SK-N-MC (cell line): ENCODE measurements around the gene ZNF618.

Source experiments
- DNase-seq: peaks from one replicate; pipeline ENCODE4 v3.0.0-alpha.2; 2011; ENCODE audit warnings: low read depth, low spot score
- H3K27ac ChIP-seq: fragments of 200-600 bp; sonication (generic); 2 replicates; pipeline ENCODE4 v1.5.1; 2016; ENCODE audit warnings: mixed run types
- H3K36me3 ChIP-seq: fragments of 200-600 bp; sonication (generic); 2 replicates; pipeline ENCODE4 v1.6.1; 2017; ENCODE audit warnings: antibody characterized with exemption, low read length, mixed read lengths; ENCODE audit not compliant: insufficient read depth
- H3K4me3 ChIP-seq: fragments of 200-600 bp; sonication (generic); 2 replicates; pipeline ENCODE4 v1.5.1; 2016
- H3K9ac ChIP-seq: fragments of 200-600 bp; sonication (generic); 2 replicates; pipeline ENCODE4 v1.8.0; 2017; ENCODE audit warnings: mixed run types, mixed read lengths; ENCODE audit not compliant: insufficient read length
- H3K9me3 ChIP-seq: fragments of 200-600 bp; sonication (generic); 2 replicates; pipeline ENCODE4 v1.6.1; 2017; ENCODE audit warnings: low read depth, mild to moderate bottlenecking, antibody characterized with exemption, low read length, moderate library complexity, mixed read lengths
- EZH2 ChIP-seq: fragments of 200-600 bp; sonication (generic); IDR thresholded peaks from one replicate; pipeline ENCODE4 v1.6.1; 2017; ENCODE audit warnings: antibody characterized with exemption
- FOXP2 ChIP-seq: optimal IDR thresholded peaks from 2 replicates; pipeline ENCODE3; 2011; ENCODE audit warnings: mild to moderate bottlenecking, moderate library complexity; ENCODE audit not compliant: insufficient read depth; ENCODE audit errors: extremely low read length, control extremely low read depth
- POLR2AphosphoS5 ChIP-seq: IDR thresholded peaks from 2 replicates; pipeline ENCODE4 v1.6.1; 2012; ENCODE audit warnings: mild to moderate bottlenecking, low read depth, low read length, borderline replicate concordance

ZNF618 gene

DNA sequence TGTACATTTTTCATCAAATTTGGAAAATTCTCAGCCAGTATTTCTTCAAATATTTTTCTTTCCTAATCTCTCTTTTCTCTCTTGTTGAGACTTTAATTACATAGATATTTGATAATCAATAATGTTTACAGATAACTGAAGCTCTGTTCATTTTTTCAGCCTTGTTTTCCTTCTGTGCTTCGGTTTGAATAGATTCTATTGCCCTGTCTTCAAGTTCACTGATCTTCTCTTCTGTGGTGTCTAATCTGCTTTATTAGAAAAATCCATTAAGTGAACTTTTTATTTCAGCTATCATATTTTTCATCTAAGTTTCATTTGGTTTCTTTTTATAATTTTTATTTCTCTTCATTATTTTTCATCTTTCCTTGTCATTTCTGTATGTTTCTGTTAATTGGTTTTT is 147.9 kb downstream of the ZNF618 start:
- Histone ChIP-seq H3K9ac (no peak overlapping the region), H3K36me3 (peaks cover 26% of the 10 kb centered on the region; the same call in 1 of the 2 replicates), H3K4me3 (no peak overlapping the region), H3K9me3 (peaks cover 7% of the 10 kb centered on the region; the same call in 1 of the 2 replicates), H3K27ac (no peak overlapping the region)
- DNase-seq: no peak
- TF ChIP-seq POLR2AphosphoS5 (no peak), FOXP2 (no peak), EZH2 (no peak)

DNA sequence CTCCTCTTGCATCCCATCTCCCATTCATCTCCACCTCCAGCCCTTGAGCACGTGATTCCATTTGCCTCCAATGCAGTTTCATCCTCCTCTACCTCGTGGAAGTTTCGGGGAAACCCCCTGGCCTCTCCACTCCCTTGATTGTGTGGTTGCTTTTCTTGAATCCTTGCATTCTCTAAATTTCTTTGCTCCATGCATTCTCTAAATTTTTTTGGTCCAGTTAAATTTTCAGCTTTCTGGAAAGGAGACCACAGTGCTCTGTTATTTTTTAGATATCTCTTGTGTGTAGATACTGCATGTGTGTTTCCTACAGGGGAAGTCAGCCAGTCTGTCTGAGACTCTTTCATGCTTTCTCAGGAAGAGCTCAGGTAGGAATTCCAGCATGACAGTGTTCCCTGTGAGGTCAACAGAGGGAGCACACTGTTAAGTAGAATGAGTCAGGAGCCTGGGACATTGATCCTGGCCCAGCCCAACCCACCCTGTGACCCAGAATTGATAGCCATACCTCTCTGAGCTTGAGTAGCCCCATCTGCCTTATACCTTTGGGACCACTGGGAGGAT is 149.2 kb downstream of the ZNF618 start:
- peaks cover 24% of the 10 kb centered on the region; the same call in 1 of the 2 replicates for H3K36me3 ChIP-seq
- no peak overlapping the region for H3K9ac ChIP-seq
- no peak overlapping the region for H3K27ac ChIP-seq
- H3K4me3 ChIP-seq: no peak overlapping the region
- TF ChIP-seq FOXP2: no peak
- no peak for TF ChIP-seq EZH2
- no peak for TF ChIP-seq POLR2AphosphoS5
- no peak for DNase-seq
- peaks cover 7% of the 10 kb centered on the region; the same call in 1 of the 2 replicates for H3K9me3 ChIP-seq

DNA sequence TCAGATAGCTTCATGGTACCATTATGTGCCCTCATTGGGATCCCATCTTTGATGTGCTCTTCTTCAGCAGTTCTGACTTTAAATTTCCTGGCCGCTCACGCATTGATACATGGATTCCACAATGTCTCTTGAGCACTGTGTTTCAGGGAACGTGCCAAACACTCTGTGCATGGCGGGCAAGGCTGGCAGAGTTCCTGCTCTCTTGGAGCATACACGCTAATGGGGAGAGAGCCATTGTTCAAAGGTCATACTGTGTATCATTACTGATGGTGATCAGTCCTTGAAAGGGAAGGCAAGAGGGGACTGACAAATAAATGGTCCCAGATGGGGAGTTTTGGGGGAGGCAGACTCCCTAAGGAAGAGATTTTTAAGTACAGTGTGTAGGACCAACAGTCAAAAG is 149.7 kb downstream of the ZNF618 start:
- H3K4me3 ChIP-seq: no peak overlapping the region
- no peak for DNase-seq
- H3K36me3 ChIP-seq: peaks cover 24% of the 10 kb centered on the region; the same call in 1 of the 2 replicates
- no peak overlapping the region for H3K9ac ChIP-seq
- peaks cover 7% of the 10 kb centered on the region; the same call in 1 of the 2 replicates for H3K9me3 ChIP-seq
- no peak overlapping the region for H3K27ac ChIP-seq
- TF ChIP-seq EZH2: no peak
- no peak for TF ChIP-seq FOXP2
- TF ChIP-seq POLR2AphosphoS5: no peak

DNA sequence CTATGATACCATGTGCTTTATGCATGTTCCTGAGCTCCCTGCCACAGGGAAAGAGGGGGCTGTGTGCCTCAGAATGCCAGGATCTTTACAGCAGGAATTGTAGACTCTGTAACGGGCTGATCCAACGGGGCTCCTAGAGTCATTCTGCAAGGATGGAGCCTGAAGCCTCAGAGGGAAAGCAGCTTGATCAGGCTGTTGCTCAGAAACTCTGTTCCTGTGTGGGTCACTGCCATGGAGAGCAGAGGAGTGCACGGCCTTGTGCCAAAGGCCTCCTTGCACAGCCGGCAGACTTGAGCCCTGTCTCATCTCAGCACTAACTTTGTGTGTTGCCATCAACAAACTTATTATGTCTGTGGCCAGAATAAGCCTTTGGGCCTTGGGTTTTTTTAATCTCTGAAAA is 150.2 kb downstream of the ZNF618 start:
- no peak overlapping the region for H3K27ac ChIP-seq
- DNase-seq: no peak
- TF ChIP-seq POLR2AphosphoS5 (no peak), FOXP2 (no peak), EZH2 (no peak)
- no peak overlapping the region for H3K9ac ChIP-seq
- H3K36me3 ChIP-seq: peaks cover 22% of the 10 kb centered on the region; the same call in 1 of the 2 replicates
- no peak overlapping the region for H3K4me3 ChIP-seq
- H3K9me3 ChIP-seq: peaks cover 7% of the 10 kb centered on the region; the same call in 1 of the 2 replicates

DNA sequence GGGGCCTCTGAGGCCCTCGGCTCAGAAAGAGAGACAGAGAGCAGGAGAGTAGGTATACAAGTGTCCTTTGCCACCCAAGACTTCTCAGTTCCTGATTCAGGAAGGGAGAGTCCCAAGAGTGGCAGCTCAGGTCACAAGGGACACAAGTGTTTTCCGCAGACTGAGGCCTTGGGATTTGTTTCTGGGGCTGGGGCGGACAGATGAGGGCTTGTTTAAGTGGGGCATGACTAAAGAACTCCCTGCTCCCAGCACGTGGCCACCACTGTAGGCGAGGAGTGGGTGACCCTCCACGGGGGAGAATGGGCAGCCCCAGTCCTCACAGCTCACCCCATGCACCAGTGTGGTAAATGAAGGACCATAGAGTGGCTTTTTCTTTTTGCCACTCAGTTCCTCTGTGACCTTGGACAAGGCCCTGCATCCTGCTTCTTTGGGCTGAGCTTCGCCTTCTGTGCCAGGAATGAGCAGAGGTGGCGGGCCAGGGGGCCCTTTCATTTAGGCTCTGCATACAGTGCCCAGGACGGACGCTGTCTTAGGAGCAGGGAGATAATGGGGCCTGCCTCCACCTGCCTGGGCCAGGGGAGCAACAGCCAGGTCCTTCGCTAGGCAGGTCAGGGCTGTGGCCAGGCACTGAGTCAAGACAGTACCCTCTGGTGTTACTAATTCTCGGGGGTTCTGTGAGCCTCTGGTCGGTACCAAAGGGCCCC is 151.2 kb downstream of the ZNF618 start:
- Histone ChIP-seq H3K9ac (no peak overlapping the region), H3K9me3 (peaks cover 7% of the 10 kb centered on the region; the same call in 1 of the 2 replicates), H3K4me3 (no peak overlapping the region), H3K36me3 (peaks cover 12% of the 10 kb centered on the region; the same call in 1 of the 2 replicates), H3K27ac (no peak overlapping the region)
- TF ChIP-seq POLR2AphosphoS5: no peak
- no peak for TF ChIP-seq EZH2
- no peak for TF ChIP-seq FOXP2
- no peak for DNase-seq

DNA sequence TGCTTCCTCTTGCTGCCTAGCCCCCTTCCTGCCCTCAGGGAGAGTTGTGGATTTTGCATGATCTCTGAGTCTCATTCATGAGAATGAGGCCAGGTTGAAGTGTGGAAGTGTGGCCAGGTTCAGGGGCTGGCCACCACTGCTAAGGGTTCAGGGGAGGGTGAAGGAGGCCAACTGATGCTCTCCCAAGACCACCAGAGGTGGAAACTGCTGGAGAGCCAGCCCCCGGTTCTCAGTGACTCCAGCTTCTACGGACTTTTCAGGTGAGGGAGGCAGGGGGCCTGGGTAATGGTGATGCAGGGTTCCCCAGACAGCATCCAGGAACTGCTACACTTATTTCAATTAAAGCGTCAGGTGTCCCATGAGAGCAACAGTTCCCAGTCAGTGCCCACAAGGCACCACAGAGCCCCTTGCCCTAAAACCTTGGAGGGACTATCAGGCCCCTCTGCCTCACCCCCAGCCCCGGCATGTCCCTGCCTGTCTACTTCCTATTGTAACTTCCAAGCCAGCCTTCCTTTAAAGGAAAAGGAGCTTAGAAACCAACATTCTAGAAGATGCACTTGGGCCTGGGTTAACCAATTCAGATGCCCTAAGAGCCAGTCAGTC is 151.9 kb downstream of the ZNF618 start:
- H3K36me3 ChIP-seq: peaks cover 7% of the 10 kb centered on the region; the same call in 1 of the 2 replicates
- peaks cover 4% of the 10 kb centered on the region; the same call in 1 of the 2 replicates for H3K9me3 ChIP-seq
- no peak for DNase-seq
- no peak overlapping the region for H3K27ac ChIP-seq
- H3K4me3 ChIP-seq: no peak overlapping the region
- H3K9ac ChIP-seq: no peak overlapping the region
- no peak for TF ChIP-seq FOXP2

DNA sequence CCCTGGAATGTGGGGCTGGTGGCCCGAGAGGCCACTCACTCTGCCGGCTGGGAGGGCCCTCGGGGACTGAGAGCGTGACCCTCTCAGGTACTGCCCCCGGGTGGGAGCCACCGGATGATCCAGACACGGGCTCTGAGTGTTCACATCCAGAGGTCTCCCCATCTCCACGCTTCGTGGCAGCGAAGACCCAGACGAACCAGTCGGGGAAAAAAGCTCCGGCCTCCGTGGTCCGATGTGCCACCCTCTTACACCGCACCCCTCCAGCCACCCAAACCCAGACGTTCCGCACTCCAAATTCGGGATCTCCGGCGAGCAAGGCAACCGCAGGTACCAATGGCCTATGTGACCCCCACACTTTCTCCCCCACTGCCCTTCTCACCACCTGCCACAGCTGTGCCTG is 152.5 kb downstream of the ZNF618 start:
- DNase-seq: no peak
- Histone ChIP-seq H3K9ac (no peak overlapping the region), H3K36me3 (peaks cover 7% of the 10 kb centered on the region; the same call in 1 of the 2 replicates), H3K4me3 (no peak overlapping the region), H3K27ac (no peak overlapping the region), H3K9me3 (peaks cover 4% of the 10 kb centered on the region; the same call in 1 of the 2 replicates)
- TF ChIP-seq EZH2: no peak
- TF ChIP-seq FOXP2: no peak
- no peak for TF ChIP-seq POLR2AphosphoS5
